H9 (cell line): Measurements from ENCODE around the gene LDLRAP1. TPM values are rescaled to one million over a fixed set of nuclear protein-coding genes. Genes with fewer than 3 reads are reported as not detected.

Source experiments
- DNase-seq: peaks from one replicate; pipeline ENCODE4 v3.0.0-alpha.2; 2017
- H2AFZ ChIP-seq: one replicate; pipeline ENCODE4 v1.6.1; 2013; ENCODE audit warnings: mild to moderate bottlenecking, low read length, control low read depth, moderate library complexity
- H2AK5ac ChIP-seq: 2 replicates; pipeline ENCODE4 v1.6.1; 2013; ENCODE audit warnings: low read length, control low read depth, mixed read lengths; ENCODE audit not compliant: insufficient read length
- H2BK120ac ChIP-seq: one replicate; pipeline ENCODE4 v1.6.1; 2013; ENCODE audit warnings: low read depth, mild to moderate bottlenecking, low read length, control low read depth, inconsistent platforms; ENCODE audit not compliant: poor library complexity, severe bottlenecking
- H2BK12ac ChIP-seq: 2 replicates; pipeline ENCODE4 v1.6.1; 2013; ENCODE audit warnings: low read length, control low read depth, mixed read lengths, low read depth; ENCODE audit not compliant: insufficient read length
- H2BK15ac ChIP-seq: 2 replicates; pipeline ENCODE4 v1.6.1; 2013; ENCODE audit warnings: low read depth, low read length, control low read depth
- H2BK20ac ChIP-seq: one replicate; pipeline ENCODE4 v1.6.1; 2013; ENCODE audit warnings: low read depth, mild to moderate bottlenecking, low read length, control low read depth, inconsistent platforms; ENCODE audit not compliant: poor library complexity, severe bottlenecking
- H2BK5ac ChIP-seq: 2 replicates; pipeline ENCODE4 v1.6.1; 2013; ENCODE audit warnings: low read length, control low read depth, mixed read lengths; ENCODE audit not compliant: insufficient read length
- H3K14ac ChIP-seq: 2 replicates; pipeline ENCODE4 v1.6.1; 2013; ENCODE audit warnings: low read length, control low read depth; ENCODE audit not compliant: insufficient read depth
- H3K18ac ChIP-seq: 2 replicates; pipeline ENCODE4 v1.6.1; 2013; ENCODE audit warnings: low read depth, mild to moderate bottlenecking, mixed read lengths, low read length, control low read depth; ENCODE audit not compliant: insufficient read length
- H3K23ac ChIP-seq: 2 replicates; pipeline ENCODE4 v1.6.1; 2013; ENCODE audit warnings: low read length, control low read depth, mixed read lengths, low read depth; ENCODE audit not compliant: insufficient read length
- H3K23me2 ChIP-seq: 2 replicates; pipeline ENCODE4 v1.6.1; 2013; ENCODE audit warnings: low read depth, mild to moderate bottlenecking, mixed read lengths, low read length, control low read depth; ENCODE audit not compliant: insufficient read length, poor library complexity, severe bottlenecking
- H3K27ac ChIP-seq: 2 replicates; pipeline ENCODE4 v1.5.1; 2013; ENCODE audit warnings: low read length, control low read depth, mixed read lengths, low read depth; ENCODE audit not compliant: insufficient read length
- H3K27me3 ChIP-seq: 2 replicates; pipeline ENCODE4 v1.6.1; 2013; ENCODE audit warnings: low read length, control low read depth, inconsistent platforms; ENCODE audit not compliant: insufficient read depth
- H3K4ac ChIP-seq: 2 replicates; pipeline ENCODE4 v1.6.1; 2013; ENCODE audit warnings: low read depth, mild to moderate bottlenecking, control low read depth, inconsistent platforms, low read length, moderate library complexity
- H3K4me1 ChIP-seq: 2 replicates; pipeline ENCODE4 v1.6.1; 2013; ENCODE audit warnings: low read length, control low read depth, inconsistent platforms; ENCODE audit not compliant: insufficient read depth
- H3K4me2 ChIP-seq: 2 replicates; pipeline ENCODE4 v1.6.1; 2013; ENCODE audit warnings: low read length, control low read depth, mixed read lengths; ENCODE audit not compliant: insufficient read length, insufficient read depth
- H3K56ac ChIP-seq: 2 replicates; pipeline ENCODE4 v1.6.1; 2013; ENCODE audit warnings: low read depth, mild to moderate bottlenecking, mixed read lengths, low read length, control low read depth; ENCODE audit not compliant: insufficient read length
- H3K79me1 ChIP-seq: 2 replicates; pipeline ENCODE4 v1.6.1; 2013; ENCODE audit warnings: low read depth, mild to moderate bottlenecking, moderate library complexity, low read length, control low read depth, inconsistent platforms; ENCODE audit not compliant: insufficient read depth, poor library complexity, severe bottlenecking
- H3K79me2 ChIP-seq: 2 replicates; pipeline ENCODE4 v1.6.1; 2013; ENCODE audit warnings: low read length, control low read depth, inconsistent platforms; ENCODE audit not compliant: insufficient read depth
- H3K9ac ChIP-seq: 2 replicates; pipeline ENCODE4 v1.6.1; 2013; ENCODE audit warnings: low read length, control low read depth, mixed read lengths; ENCODE audit not compliant: insufficient read length; ENCODE audit errors: extremely low read depth
- H3K9me3 ChIP-seq: one replicate; pipeline ENCODE4 v1.6.1; 2013; ENCODE audit warnings: low read depth, low read length, inconsistent platforms; ENCODE audit not compliant: control insufficient read depth
- H3T11ph ChIP-seq: one replicate; pipeline ENCODE4 v1.6.1; 2013; ENCODE audit warnings: mild to moderate bottlenecking, low read length, control low read depth, inconsistent platforms
- H4K20me1 ChIP-seq: one replicate; pipeline ENCODE4 v1.6.1; 2013; ENCODE audit not compliant: control insufficient read depth, insufficient read length, insufficient read depth
- H4K5ac ChIP-seq: 2 replicates; pipeline ENCODE4 v1.6.1; 2013; ENCODE audit warnings: low read depth, mild to moderate bottlenecking, mixed read lengths, low read length, control low read depth; ENCODE audit not compliant: insufficient read length
- H4K8ac ChIP-seq: replicated peaks from 2 replicates; pipeline ENCODE4 v1.6.1; 2013; ENCODE audit warnings: low read length, control low read depth, mixed read lengths, low read depth; ENCODE audit not compliant: insufficient read length
- H4K91ac ChIP-seq: 2 replicates; pipeline ENCODE4 v1.6.1; 2013; ENCODE audit warnings: low read depth, mild to moderate bottlenecking, moderate library complexity, mixed read lengths, low read length, control low read depth; ENCODE audit not compliant: insufficient read length
- H3K27ac Mint-ChIP-seq, 3 experiments: 2 replicates in 2 of 3; 3 replicates in 1 of 3; pipeline ENCODE4 v1.8.0; 2020 to 2021; ENCODE audit warnings: mixed read lengths in 3 of 3, mild to moderate bottlenecking in 1 of 3, moderate library complexity in 1 of 3
- H3K27me3 Mint-ChIP-seq: 2 replicates; pipeline ENCODE4 v1.8.0; 2021; ENCODE audit warnings: low read depth, mild to moderate bottlenecking, moderate library complexity, mixed read lengths
- H3K36me3 Mint-ChIP-seq, 3 experiments: 2 replicates in 2 of 3; 3 replicates in 1 of 3; pipeline ENCODE4 v1.8.0; 2020 to 2021; ENCODE audit warnings: low read depth in 3 of 3, mixed read lengths in 3 of 3; ENCODE audit not compliant: insufficient read depth in 1 of 3
- H3K4me1 Mint-ChIP-seq, 2 experiments: 2 replicates each; pipeline ENCODE4 v1.8.0; 2020; ENCODE audit warnings: mixed read lengths in 2 of 2
- H3K4me3 Mint-ChIP-seq, 2 experiments: 2 replicates in 1 of 2; 3 replicates in 1 of 2; pipeline ENCODE4 v1.8.0; 2020 to 2021; ENCODE audit warnings: mild to moderate bottlenecking in 2 of 2, mixed read lengths in 2 of 2, moderate library complexity in 1 of 2
- H3K9me3 Mint-ChIP-seq, 2 experiments: 2 replicates in 1 of 2; 3 replicates in 1 of 2; pipeline ENCODE4 v1.8.0; 2020; ENCODE audit warnings: mild to moderate bottlenecking in 2 of 2, mixed read lengths in 2 of 2, moderate library complexity in 1 of 2
- CTCF ChIP-seq: fragments of 200-600 bp; sonication (generic); conservative IDR thresholded peaks from 3 replicates; pipeline ENCODE4 v1.8.0; 2021; ENCODE audit warnings: antibody characterized with exemption, mild to moderate bottlenecking
- WGBS: extraction: QIAGEN DNeasy Blood & Tissue Kit; methylation state at CpG from one replicate; pipeline ENCODE4 v1.1.7; 2013; ENCODE audit warnings: missing lambda C conversion rate, low lambda C conversion rate, mixed read lengths; ENCODE audit not compliant: insufficient read length; ENCODE audit errors: extremely low coverage; 5-methylcytosine and 5-hydroxymethylcytosine counted together
- total RNA-seq: library from RNA; stranded (reverse); gene quantifications from 2 replicates; pipeline ENCODE4 v1.2.1, GENCODE V29; 2021

LDLRAP1 gene
- total RNA-seq, 1 experiment from 2014 or later: 15.7 TPM

GRCh38 chr1:25571522-25571970 lies 28.1 kb downstream of the LDLRAP1 start:
- peaks cover 49 to 54% of the 10 kb centered on the region in 2 experiments for H3K4me1 Mint-ChIP-seq
- Histone ChIP-seq H3K56ac (no peak overlapping the region), H2BK12ac (no peak overlapping the region), H2AK5ac (no peak overlapping the region), H2BK5ac (no peak overlapping the region), H3K9ac (no peak overlapping the region), H3K27ac (no peak overlapping the region), H3K79me2 (no peaks in the 10 kb centered on the region), H3T11ph (no peak overlapping the region), H4K91ac (no peak overlapping the region), H3K4ac (no peak overlapping the region), H4K8ac (no peak overlapping the region), H3K18ac (no peak overlapping the region), H4K20me1 (no peaks in the 10 kb centered on the region), H4K5ac (no peak overlapping the region), H2AFZ (no peak overlapping the region), H3K14ac (no peak overlapping the region), H3K4me1 (no peaks in the 10 kb centered on the region), H3K4me2 (no peak overlapping the region), H3K27me3 (no peaks in the 10 kb centered on the region), H3K9me3 (no peaks in the 10 kb centered on the region), H3K79me1 (no peaks in the 10 kb centered on the region), H2BK15ac (no peak overlapping the region), H2BK20ac (no peak overlapping the region), H3K23me2 (no peaks in the 10 kb centered on the region), H2BK120ac (no peak overlapping the region), H3K23ac (no peak overlapping the region)
- TF ChIP-seq CTCF: no peak
- H3K36me3 Mint-ChIP-seq: no peaks in the 10 kb centered on the region; a peak in 2 of 7 replicates
- peaks cover 1% of the 10 kb centered on the region for H3K27me3 Mint-ChIP-seq
- DNase-seq: no peak
- no peaks in the 10 kb centered on the region for H3K9me3 Mint-ChIP-seq
- no peak overlapping the region for H3K27ac Mint-ChIP-seq
- WGBS: no CpG with 5 or more reads among the region's 6 CpGs
- H3K4me3 Mint-ChIP-seq: no peak overlapping the region
